Gastroesophageal sphincter (tissue), 3 donors: ENCODE results near the gene LSAMP.

Experiments
- CTCF ChIP-seq, 4 experiments: fragments of 200-600 bp in 2 of 4; fragments of 450-650 bp in 2 of 4; sonication (generic) in 1 of 4; IDR thresholded peaks; one replicate each; pipeline ENCODE4 v1.5.1; 2017 to 2019; ENCODE audit warnings: antibody characterized with exemption in 4 of 4, mild to moderate bottlenecking in 2 of 4, moderate library complexity in 2 of 4
- POLR2A ChIP-seq, 2 donors: fragments of 450-650 bp; IDR thresholded peaks; one replicate each; pipeline ENCODE4 v1.6.1; 2017; ENCODE audit warnings: antibody characterized with exemption in 2 of 2, mild to moderate bottlenecking in 2 of 2, moderate library complexity in 1 of 2
- POLR2AphosphoS5 ChIP-seq: sonication (generic); formaldehyde crosslinking; IDR thresholded peaks from one replicate; pipeline ENCODE4 v1.6.1; 2017; ENCODE audit warnings: antibody characterized with exemption

DNA sequence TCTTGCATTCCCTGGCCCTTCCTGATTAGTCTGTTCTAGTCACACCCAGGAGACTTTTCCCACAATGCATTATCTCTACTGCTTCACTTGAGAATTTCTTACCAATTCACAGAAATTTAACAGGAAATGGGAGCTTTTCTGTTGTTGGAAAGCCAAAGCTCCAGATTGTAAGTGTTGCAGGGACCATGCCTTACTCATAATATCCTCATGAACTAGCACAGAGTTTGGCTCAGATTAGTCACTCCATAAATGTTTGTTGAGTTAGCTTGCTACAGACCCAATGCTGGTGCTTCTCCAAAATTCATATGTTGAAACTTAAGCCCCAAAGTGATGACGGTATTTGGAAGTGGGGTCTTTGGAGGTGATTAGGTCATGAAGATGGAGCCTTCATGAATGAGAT is 589.4 kb downstream of the LSAMP start:
- TF ChIP-seq CTCF (IDR thresholded peaks at IDR 0.05), result no peak
- no peak for TF ChIP-seq POLR2A (IDR thresholded peaks at IDR 0.05)
- no peak for TF ChIP-seq POLR2AphosphoS5
